ENCODE data around the gene ADORA1. TPM values are rescaled to one million over a fixed set of nuclear protein-coding genes. Genes with fewer than 3 reads are reported as not detected.

ADORA1 gene
- total and polyA plus RNA-seq, 2 of the 4 experiments (the other 2 are of a cell fraction), result 0.36 to 0.56 TPM

- Histone ChIP-seq H4K5ac (ENCODE audit: low read depth, low read length) (no peak overlapping the region), H2AK5ac (ENCODE audit: low read depth, low read length) (no peak overlapping the region), H4K20me1 (ENCODE audit: insufficient read depth, low read length) (no peaks in the 10 kb centered on the region), H3K27ac (ENCODE audit: insufficient read depth, low read length) (no peak overlapping the region), H3K9me1 (ENCODE audit: insufficient read depth, low read length) (peaks cover 15% of the 10 kb centered on the region; the same call in 1 of the 2 replicates), H3K27me3 (ENCODE audit: control insufficient read depth, insufficient read depth, low read length) (no peaks in the 10 kb centered on the region; the same call in 1 of the 2 replicates), H3K4me3 (ENCODE audit: insufficient read depth, low read depth, low read length) (no peak overlapping the region), H2BK15ac (ENCODE audit: low read depth, low read length) (no peak overlapping the region), H4K91ac (ENCODE audit: insufficient read depth, low read depth, low read length) (no peak overlapping the region), H2BK5ac (ENCODE audit: low read depth, low read length, poor library complexity, severe bottlenecking) (no peak overlapping the region), H3K4me2 (ENCODE audit: low read depth, low read length) (no peak overlapping the region), H2BK120ac (ENCODE audit: low read depth, low read length) (no peak overlapping the region), H2AFZ (replicated peaks; ENCODE audit: low read length, poor library complexity) (no peak overlapping the region), H3K23ac (ENCODE audit: low read depth, low read length) (no peak overlapping the region), H3K14ac (replicated peaks; ENCODE audit: low read depth, low read length) (no peak overlapping the region), H4K8ac (ENCODE audit: low read depth in 2 of 2, low read length in 2 of 2) (no peak overlapping the region), H3K56ac (ENCODE audit: extremely low read depth, insufficient read depth, low read length) (no peak overlapping the region), H3K36me3 (ENCODE audit: control insufficient read depth, insufficient read depth, low read length) (no peaks in the 10 kb centered on the region), H3K9ac (ENCODE audit: low read depth, low read length) (no peak overlapping the region), H3K18ac (ENCODE audit: low read depth, low read length) (no peak overlapping the region; the same call in 1 of the 2 replicates), H3K79me1 (ENCODE audit: low read depth in 1 of 2, low read length in 2 of 2) (no peaks in the 10 kb centered on the region), H3K9me3 (ENCODE audit: control insufficient read depth, insufficient read depth, low read length) (no peaks in the 10 kb centered on the region), H3K4ac (ENCODE audit: low read depth, low read length) (no peak overlapping the region), H2BK20ac (ENCODE audit: low read depth, low read length) (no peak overlapping the region), H2AK9ac (replicated peaks; ENCODE audit: low read depth, low read length, poor library complexity) (no peak overlapping the region), H3K4me1 (ENCODE audit: control insufficient read depth, insufficient read depth, low read length) (peaks cover 22% of the 10 kb centered on the region)
- in situ Hi-C loops (cut with MboI; ENCODE audit: low sequenced_read_pairs), result no loop called here
- CTCF ChIA-PET, result no interaction called here
- DNase-seq (no peak), ATAC-seq (ENCODE audit: low read depth) (no peak)
- POLR2A ChIA-PET (ENCODE audit: unreplicated experiment), result no interaction called here
- WGBS, 2 experiments (ENCODE audit: extremely low coverage in 2 of 2, insufficient read length in 1 of 2), result no CpG with 5 or more reads among the region's 9 CpGs
- BruUV-seq (replicated peaks), result no TSS peak
- intact Hi-C loops (cut with micrococcal nuclease), result no loop called here
- TF ChIP-seq BHLHE40 (IDR thresholded peaks at IDR 0.05; ENCODE audit: low read depth, low read length) (no peak), MAZ (IDR thresholded peaks at IDR 0.05; ENCODE audit: borderline replicate concordance, low read depth, low read length) (no peak), RAD21 (IDR thresholded peaks at IDR 0.05; ENCODE audit: low read length) (no peak), NFE2L2 (IDR thresholded peaks at IDR 0.05; ENCODE audit: low read depth, low read length) (no peak), MAFK (IDR thresholded peaks at IDR 0.05; ENCODE audit: low read depth, low read length) (no peak), RFX5 (IDR thresholded peaks at IDR 0.05; ENCODE audit: low read depth, low read length) (no peak), SMC3 (IDR thresholded peaks at IDR 0.05; ENCODE audit: low read depth, low read length) (no peak), ELK1 (IDR thresholded peaks at IDR 0.05; ENCODE audit: borderline replicate concordance, low read depth, low read length) (no peak), CHD1 (IDR thresholded peaks at IDR 0.05; ENCODE audit: low read depth, low read length) (no peak), CTCF (conservative IDR thresholded peaks at IDR 0.05; ENCODE audit: low read depth, low read length) (no peak), POLR2A (IDR thresholded peaks at IDR 0.05; ENCODE audit: low read depth, low read length) (no peak), FOS (IDR thresholded peaks at IDR 0.05; ENCODE audit: low read depth, low read length) (no peak), RCOR1 (IDR thresholded peaks at IDR 0.05; ENCODE audit: insufficient replicate concordance, low read length) (no peak), MXI1 (IDR thresholded peaks at IDR 0.05; ENCODE audit: borderline replicate concordance, low read depth, low read length) (no peak), CEBPB (IDR thresholded peaks at IDR 0.05; ENCODE audit: low read depth, low read length) (no peak), USF2 (IDR thresholded peaks at IDR 0.05; ENCODE audit: low read depth, low read length) (no peak)
- dilution Hi-C loops (cut with HindIII; ENCODE audit: low sequenced_read_pairs, unreplicated experiment), result no loop called here
Observed at GRCh38 chr1:203175827-203176241, 48.3 kb downstream of the ADORA1 start.

Measured in IMR-90 (cell line).